OCI-LY3 (cell line): ENCODE results near the gene ZHX3.

Experiments used
- H2AFZ ChIP-seq: fragments of 200-600, 300-600 bp; shearing (Covaris generic); 2 replicates; pipeline ENCODE4 v1.6.0; 2014; ENCODE audit warnings: antibody characterized with exemption, low read depth, low read length
- H3K27ac ChIP-seq: fragments of 200-600, 300-600 bp; sonication (generic); 2 replicates; pipeline ENCODE4 v1.5.1; 2014; ENCODE audit warnings: mild to moderate bottlenecking, low read length, moderate library complexity, mixed read lengths
- H3K27me3 ChIP-seq: fragments of 200-600, 300-600 bp; sonication (generic); 2 replicates; pipeline ENCODE4 v1.6.1; 2014; ENCODE audit warnings: low read depth, low read length, mixed read lengths
- H3K36me3 ChIP-seq: fragments of 200-600, 300-600 bp; sonication (generic); replicated peaks from 2 replicates; pipeline ENCODE3; 2014; ENCODE audit warnings: low read depth, low read length, mixed read lengths
- H3K4me1 ChIP-seq: fragments of 300-600, 200-600 bp; sonication (generic); 2 replicates; pipeline ENCODE4 v1.6.1; 2014; ENCODE audit warnings: low read length, mixed read lengths
- H3K4me2 ChIP-seq: fragments of 200-600, 300-600 bp; sonication (generic); 2 replicates; pipeline ENCODE4 v1.6.1; 2014; ENCODE audit warnings: low read length, mixed read lengths
- H3K4me3 ChIP-seq: fragments of 300-600, 200-600 bp; sonication (generic); 2 replicates; pipeline ENCODE4 v1.5.1; 2014; ENCODE audit warnings: antibody characterized with exemption, mild to moderate bottlenecking, low read length, moderate library complexity
- H3K79me2 ChIP-seq: fragments of 300-600, 200-600 bp; shearing (Covaris generic); 2 replicates; pipeline ENCODE4 v1.6.1; 2014; ENCODE audit warnings: mild to moderate bottlenecking, low read length, mixed read lengths
- H3K9ac ChIP-seq: fragments of 300-600, 200-600 bp; shearing (Covaris generic); 2 replicates; pipeline ENCODE4 v1.6.0; 2014; ENCODE audit warnings: mild to moderate bottlenecking, low read length, moderate library complexity
- H3K9me3 ChIP-seq: fragments of 200-600, 300-600 bp; shearing (Covaris generic); 2 replicates; pipeline ENCODE4 v1.6.1; 2014; ENCODE audit warnings: low read length, mixed read lengths; ENCODE audit not compliant: insufficient read depth
- H4K20me1 ChIP-seq: fragments of 200-600, 300-600 bp; sonication (generic); 2 replicates; pipeline ENCODE4 v1.6.1; 2016; ENCODE audit warnings: low read length, mixed read lengths; ENCODE audit not compliant: insufficient read depth
- EZH2phosphoT487 ChIP-seq: fragments of 200-600 bp; shearing (Covaris generic); IDR thresholded peaks from 2 replicates; pipeline ENCODE4 v1.6.1; 2018; ENCODE audit warnings: antibody characterized with exemption, mixed run types, low read depth
- TF ChIP-seq, protein P1 (sequence below): fragments of 200-600, 300-600 bp; sonication (generic); IDR thresholded peaks from 2 replicates; pipeline ENCODE4 v1.5.1; 2014; ENCODE audit warnings: antibody characterized with exemption, low read length, low read depth

ZHX3 gene

DNA sequence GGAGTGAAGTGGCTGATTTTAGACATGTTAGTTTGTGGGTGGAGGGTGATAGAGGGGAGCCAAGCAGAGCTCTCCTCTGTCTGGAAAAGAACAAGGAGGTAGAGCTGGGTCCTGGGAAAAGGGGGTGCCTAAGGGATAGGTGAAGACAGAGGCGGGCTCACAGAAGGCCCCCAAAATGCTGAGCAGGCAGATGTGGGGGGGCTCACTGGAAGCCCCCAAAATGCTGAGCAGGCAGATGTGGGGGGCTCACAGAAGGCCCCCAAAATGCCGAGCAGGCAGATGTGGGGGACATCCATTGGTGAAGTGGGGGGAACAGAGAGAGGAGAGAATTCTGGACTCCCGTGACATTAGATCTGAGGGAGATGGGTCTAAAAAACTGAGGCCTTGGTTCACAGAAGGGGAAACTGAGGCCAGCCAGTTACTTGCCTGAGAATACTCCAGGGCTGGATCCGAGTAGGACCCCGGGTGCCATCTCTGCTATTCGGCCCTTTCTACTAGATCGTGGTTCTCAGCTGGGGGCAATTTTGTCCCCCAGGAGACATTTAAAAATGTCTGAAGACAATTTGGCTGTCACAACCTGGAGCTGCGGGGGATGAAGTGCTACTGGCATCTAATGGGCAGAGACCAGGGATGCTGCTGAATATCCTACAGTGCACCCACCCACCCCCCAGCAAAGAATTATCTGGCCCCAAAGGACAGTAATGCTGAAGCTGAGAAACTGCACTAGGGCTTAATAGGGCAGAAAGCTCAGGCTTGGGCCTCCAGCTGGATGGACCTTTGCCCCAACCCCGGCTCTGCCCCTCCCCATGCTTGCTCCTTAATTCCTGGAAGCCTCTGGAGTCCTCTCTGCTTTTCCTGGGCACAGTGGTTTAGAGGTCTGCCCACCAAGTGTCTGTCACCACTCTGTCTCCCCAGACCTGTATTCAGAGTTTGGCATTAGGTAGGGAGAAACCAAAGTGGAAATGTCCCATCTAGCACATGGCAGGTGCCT is 25.2 kb upstream of the ZHX3 start:
- no peak overlapping the region for H2AFZ ChIP-seq
- peaks cover 11% of the 10 kb centered on the region for H3K4me1 ChIP-seq
- no peak for TF ChIP-seq EZH2phosphoT487
- no peaks in the 10 kb centered on the region for H4K20me1 ChIP-seq
- no peak overlapping the region for H3K4me3 ChIP-seq
- no peak overlapping the region for H3K4me2 ChIP-seq
- H3K9ac ChIP-seq = no peak overlapping the region
- H3K9me3 ChIP-seq = no peaks in the 10 kb centered on the region
- peaks cover 6% of the 10 kb centered on the region for H3K27me3 ChIP-seq
- H3K36me3 ChIP-seq = no peaks in the 10 kb centered on the region
- H3K27ac ChIP-seq = no peak overlapping the region
- H3K79me2 ChIP-seq = no peaks in the 10 kb centered on the region

DNA sequence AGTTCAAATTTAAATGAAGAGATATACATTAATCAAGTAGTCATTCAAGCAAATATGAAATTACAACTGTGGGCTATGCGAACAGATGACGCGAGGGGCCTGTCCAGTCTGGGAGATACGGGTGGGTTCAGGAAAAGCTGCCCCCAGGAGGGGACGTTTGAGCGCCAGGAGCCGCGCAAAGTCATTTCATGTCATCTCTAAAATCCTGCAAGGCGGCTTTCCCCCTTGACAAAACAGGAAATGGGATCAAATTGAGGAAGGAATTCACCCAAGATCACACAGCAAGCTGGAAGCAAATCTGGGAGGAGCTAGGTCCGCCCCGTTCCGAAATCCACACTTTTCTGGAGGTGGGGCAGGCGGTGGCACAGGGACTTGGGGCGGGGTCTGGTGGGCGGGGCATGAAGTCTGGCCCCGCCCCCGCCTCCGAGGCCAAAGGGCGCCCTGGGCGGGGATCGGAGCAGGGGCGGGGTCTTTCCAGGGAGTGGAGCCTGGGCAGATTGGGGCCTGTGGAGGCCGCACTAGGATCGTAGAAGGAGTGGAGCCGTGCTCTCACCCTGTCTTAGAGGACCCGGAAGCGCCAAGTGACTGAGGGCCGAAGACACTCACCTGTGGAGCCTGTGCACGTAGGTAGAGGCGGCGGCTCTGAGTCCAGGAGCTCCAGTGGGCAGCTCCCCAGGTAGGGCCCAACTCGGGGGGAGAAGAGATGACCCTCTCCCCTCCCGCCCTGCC is 23.0 kb upstream of the ZHX3 start, which contains the start of gene LPIN3:
TSS of gene LPIN3 (plus strand) at position 495 of the 729 bp plus-strand sequence. CDS start 4,983 bp downstream, outside the sequence.
- TF ChIP-seq EZH2phosphoT487 = no peak
- TF ChIP-seq, protein P1, sequence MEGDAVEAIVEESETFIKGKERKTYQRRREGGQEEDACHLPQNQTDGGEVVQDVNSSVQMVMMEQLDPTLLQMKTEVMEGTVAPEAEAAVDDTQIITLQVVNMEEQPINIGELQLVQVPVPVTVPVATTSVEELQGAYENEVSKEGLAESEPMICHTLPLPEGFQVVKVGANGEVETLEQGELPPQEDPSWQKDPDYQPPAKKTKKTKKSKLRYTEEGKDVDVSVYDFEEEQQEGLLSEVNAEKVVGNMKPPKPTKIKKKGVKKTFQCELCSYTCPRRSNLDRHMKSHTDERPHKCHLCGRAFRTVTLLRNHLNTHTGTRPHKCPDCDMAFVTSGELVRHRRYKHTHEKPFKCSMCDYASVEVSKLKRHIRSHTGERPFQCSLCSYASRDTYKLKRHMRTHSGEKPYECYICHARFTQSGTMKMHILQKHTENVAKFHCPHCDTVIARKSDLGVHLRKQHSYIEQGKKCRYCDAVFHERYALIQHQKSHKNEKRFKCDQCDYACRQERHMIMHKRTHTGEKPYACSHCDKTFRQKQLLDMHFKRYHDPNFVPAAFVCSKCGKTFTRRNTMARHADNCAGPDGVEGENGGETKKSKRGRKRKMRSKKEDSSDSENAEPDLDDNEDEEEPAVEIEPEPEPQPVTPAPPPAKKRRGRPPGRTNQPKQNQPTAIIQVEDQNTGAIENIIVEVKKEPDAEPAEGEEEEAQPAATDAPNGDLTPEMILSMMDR = no peak; the same call in 1 of the 2 replicates
- H3K79me2 ChIP-seq = no peaks in the 10 kb centered on the region
- peaks cover 11% of the 10 kb centered on the region for H3K4me1 ChIP-seq
- H3K9ac ChIP-seq = peak within 1 kb of the TSS; percentile 17; the same call in 1 of the 2 replicates
- H3K9me3 ChIP-seq = no peaks in the 10 kb centered on the region
- H3K27ac ChIP-seq = no peak within 1 kb of the TSS
- no peaks in the 10 kb centered on the region for H4K20me1 ChIP-seq
- peak within 1 kb of the TSS; percentile 90 for H3K4me2 ChIP-seq
- peak within 1 kb of the TSS; percentile 74 for H3K4me3 ChIP-seq
- peaks cover 6% of the 10 kb centered on the region for H3K27me3 ChIP-seq
- peak within 1 kb of the TSS; percentile 68 for H2AFZ ChIP-seq
- no peaks in the 10 kb centered on the region for H3K36me3 ChIP-seq

DNA sequence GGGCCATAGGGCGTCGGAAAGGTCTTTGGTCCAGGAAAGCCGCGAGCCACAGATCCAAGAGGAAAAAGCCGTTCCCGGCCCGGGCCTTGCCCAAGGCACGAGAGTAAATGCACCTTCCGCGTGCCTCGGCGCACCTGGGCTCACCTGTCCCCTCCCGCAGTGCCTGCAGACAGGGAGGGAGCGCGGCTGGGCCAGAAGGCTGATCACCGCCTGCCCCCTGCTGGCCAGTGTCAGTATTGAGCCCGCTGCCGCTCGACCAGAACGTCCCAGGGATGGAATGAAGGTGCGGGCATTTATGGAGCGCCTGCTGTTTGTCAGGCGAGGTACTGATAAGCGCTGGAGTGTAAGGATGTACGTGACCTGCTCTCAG is 22.4 kb upstream of the ZHX3 start:
- peak overlapping the region; percentile 74 for H3K4me3 ChIP-seq
- H3K36me3 ChIP-seq = no peaks in the 10 kb centered on the region
- TF ChIP-seq, protein P1 = peak; percentile 100
- no peak for TF ChIP-seq EZH2phosphoT487
- H3K4me1 ChIP-seq = peaks cover 11% of the 10 kb centered on the region
- H4K20me1 ChIP-seq = no peaks in the 10 kb centered on the region
- H3K27me3 ChIP-seq = peaks cover 6% of the 10 kb centered on the region
- no peaks in the 10 kb centered on the region for H3K79me2 ChIP-seq
- H3K27ac ChIP-seq = no peak overlapping the region
- H2AFZ ChIP-seq = peak overlapping the region; percentile 68
- peak overlapping the region; percentile 90 for H3K4me2 ChIP-seq
- H3K9me3 ChIP-seq = no peaks in the 10 kb centered on the region
- peak overlapping the region; percentile 17; the same call in 1 of the 2 replicates for H3K9ac ChIP-seq

DNA sequence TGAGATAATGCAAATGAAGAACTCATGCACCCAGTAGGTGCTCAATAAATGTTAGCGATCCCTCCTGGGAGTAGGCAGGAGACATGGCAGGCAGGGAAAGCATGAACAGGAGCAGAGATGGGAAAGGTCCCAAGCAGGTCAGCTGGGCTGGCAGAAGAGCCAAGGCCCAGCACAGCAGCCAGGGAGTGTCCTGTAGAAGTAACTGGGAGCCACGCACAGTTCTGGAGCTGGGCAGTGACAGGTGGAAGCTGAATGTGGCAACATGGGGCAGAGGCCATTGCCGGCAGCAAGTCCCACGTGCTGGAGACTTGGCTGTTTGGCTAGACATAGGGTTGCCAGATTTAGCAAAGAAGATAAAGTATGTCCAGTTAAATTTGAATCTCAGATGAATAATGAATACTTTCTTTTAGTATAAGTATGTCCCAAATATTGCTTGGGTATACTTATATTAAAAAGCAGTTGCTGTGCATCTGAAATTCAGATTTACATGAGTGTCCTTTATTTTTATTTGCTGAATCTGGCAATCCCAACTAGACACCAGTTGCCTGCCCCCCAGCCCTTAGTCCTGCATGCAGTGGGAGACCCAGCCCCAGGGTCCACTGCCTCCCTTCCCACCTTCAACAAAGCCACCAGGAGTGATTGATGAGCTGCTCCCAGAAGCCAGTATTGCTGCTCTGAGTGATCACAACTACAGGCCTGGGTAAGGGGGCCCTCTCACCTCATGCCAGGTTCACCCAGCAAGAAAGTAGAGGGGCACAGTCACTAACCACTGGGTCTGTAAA is 19.4 kb upstream of the ZHX3 start:
- peaks cover 7% of the 10 kb centered on the region for H3K27me3 ChIP-seq
- H2AFZ ChIP-seq = no peak overlapping the region
- H3K9ac ChIP-seq = no peak overlapping the region
- H4K20me1 ChIP-seq = no peaks in the 10 kb centered on the region
- no peaks in the 10 kb centered on the region for H3K79me2 ChIP-seq
- TF ChIP-seq, protein P1 = no peak
- TF ChIP-seq EZH2phosphoT487 = no peak
- no peak overlapping the region for H3K27ac ChIP-seq
- no peak overlapping the region for H3K4me2 ChIP-seq
- no peaks in the 10 kb centered on the region for H3K9me3 ChIP-seq
- no peaks in the 10 kb centered on the region for H3K36me3 ChIP-seq
- H3K4me1 ChIP-seq = peaks cover 11% of the 10 kb centered on the region
- H3K4me3 ChIP-seq = no peak overlapping the region
